HG02938 (cell line): ENCODE data around the gene ENDOD1.
A peak's percentile ranks its signal among the peaks of the same experiment; 100 is the strongest.
"Not testable (repeated sequence)": the region's sequence is repeated elsewhere in the genome, so short reads cannot be mapped to it uniquely, and the experiment has no call there.

ENCODE experiments used
- ATAC-seq: cut with Tn5 transposase; IDR thresholded peaks from one replicate; pipeline ENCODE4 v1.9.1; 2021; ENCODE audit warnings: mild to moderate bottlenecking, moderate library complexity; ENCODE audit not compliant: unreplicated experiment

Gene ENDOD1, protein sequence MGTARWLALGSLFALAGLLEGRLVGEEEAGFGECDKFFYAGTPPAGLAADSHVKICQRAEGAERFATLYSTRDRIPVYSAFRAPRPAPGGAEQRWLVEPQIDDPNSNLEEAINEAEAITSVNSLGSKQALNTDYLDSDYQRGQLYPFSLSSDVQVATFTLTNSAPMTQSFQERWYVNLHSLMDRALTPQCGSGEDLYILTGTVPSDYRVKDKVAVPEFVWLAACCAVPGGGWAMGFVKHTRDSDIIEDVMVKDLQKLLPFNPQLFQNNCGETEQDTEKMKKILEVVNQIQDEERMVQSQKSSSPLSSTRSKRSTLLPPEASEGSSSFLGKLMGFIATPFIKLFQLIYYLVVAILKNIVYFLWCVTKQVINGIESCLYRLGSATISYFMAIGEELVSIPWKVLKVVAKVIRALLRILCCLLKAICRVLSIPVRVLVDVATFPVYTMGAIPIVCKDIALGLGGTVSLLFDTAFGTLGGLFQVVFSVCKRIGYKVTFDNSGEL

DNA sequence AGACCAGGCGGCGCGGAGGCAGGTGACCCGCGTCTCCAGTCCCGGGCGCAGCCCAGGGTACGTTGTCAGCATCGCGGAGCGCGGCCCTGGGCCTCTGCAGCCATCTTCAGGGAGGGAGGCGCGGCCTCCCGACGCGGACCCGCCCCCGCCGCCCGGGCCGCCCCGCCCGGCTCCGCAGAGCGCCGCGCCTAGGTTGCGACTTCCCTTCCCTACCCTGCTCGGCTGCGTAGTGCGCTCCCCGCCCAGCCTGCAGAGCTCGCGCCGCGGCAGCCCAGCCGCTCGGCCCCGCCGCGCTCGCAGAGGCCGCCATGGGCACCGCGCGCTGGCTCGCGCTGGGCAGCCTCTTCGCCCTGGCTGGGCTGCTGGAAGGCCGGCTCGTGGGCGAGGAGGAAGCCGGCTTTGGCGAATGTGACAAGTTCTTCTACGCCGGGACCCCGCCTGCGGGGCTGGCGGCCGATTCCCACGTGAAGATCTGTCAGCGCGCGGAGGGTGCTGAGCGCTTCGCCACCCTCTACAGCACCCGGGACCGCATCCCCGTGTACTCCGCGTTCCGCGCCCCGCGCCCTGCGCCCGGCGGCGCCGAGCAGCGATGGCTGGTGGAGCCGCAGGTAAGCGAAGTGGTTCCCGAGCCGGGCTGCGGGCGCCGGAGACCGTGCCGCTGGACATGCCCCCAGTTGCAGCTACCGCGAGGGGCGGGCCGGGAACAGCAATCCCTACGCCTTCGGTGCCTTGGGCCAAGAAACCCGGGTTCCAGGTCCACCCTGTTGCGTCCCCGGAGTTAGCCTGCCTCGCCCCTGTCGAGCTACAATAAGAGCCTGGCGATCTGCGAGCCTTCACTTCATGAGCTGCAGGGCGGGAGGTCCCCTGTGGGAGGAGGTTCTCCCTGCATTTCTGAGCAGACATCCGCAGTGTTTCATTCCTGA is at the start of gene ENDOD1:
ENDOD1 (plus strand) TSS at position 227 of the 923 bp plus-strand sequence; CDS start at position 309, 82 bp downstream.
- ATAC-seq: peak; percentile 84

DNA sequence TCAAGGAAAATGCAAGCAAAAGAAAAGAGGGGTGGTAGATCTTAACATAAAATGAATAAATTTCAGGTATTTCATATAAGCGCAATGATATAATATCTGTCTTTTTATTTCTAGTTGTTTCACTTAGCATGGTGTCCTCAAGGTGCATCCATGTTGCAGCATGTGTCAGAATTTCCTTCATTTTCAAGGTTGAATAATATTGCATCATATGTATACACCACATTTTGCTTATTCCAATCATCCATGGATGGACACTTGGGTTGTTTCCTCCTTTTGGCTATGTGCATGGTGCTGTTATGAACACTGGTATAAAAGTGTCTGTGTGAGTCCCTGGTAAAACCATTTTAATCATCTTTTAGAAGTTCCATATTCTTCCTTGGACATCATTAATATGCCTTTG is 47.4 kb upstream of the ENDOD1 start:
- ATAC-seq: no peak

DNA sequence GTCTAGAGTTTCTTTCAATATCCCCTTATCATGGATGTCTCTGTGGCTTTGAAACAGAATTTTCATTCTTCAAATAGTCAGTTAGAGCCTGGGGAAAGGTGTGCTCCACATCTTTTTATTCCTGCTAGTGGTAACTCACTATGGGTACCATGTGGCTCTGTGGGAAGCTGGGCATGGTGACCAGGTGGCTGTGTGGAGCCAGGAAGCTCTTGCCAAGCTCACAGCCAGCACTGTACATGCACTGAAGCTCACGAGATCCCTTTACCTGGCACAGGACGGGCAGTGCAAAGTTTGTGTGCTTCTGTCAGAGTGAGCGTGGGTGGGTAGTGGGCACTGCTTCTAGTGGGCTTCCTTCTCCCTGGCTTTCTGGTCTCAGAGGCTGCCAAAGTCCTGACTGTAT is 46.7 kb upstream of the ENDOD1 start:
- no peak for ATAC-seq

- no peak for ATAC-seq
Observed at GRCh38 chr11:95044010-95044409, 45.6 kb upstream of the ENDOD1 start.

- no peak for ATAC-seq
Observed at GRCh38 chr11:95045812-95046211, 43.8 kb upstream of the ENDOD1 start.

DNA sequence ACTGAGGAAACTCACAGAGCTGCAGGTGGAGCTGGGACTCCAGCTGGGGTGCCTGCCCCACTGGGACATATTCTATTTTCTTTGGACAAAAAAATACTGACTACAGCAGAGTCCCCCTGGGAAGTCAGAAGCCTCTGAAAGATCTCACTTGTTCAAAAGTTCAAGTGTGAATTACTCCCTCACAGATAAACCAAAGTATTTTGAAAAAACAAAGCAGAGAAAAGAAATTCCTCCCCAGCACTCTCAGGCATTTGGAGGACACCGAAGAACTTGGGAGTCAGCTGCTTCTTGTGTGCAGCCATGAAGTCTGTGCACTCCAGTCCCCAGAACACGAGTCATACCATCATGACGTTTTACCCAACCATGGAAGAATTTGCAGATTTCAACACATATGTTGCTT is 40.5 kb upstream of the ENDOD1 start, which contains the start of gene KDM4F:
KDM4F (plus strand) TSS at position 301 of the 400 bp plus-strand sequence.
- ATAC-seq: not testable (repeated sequence)

DNA sequence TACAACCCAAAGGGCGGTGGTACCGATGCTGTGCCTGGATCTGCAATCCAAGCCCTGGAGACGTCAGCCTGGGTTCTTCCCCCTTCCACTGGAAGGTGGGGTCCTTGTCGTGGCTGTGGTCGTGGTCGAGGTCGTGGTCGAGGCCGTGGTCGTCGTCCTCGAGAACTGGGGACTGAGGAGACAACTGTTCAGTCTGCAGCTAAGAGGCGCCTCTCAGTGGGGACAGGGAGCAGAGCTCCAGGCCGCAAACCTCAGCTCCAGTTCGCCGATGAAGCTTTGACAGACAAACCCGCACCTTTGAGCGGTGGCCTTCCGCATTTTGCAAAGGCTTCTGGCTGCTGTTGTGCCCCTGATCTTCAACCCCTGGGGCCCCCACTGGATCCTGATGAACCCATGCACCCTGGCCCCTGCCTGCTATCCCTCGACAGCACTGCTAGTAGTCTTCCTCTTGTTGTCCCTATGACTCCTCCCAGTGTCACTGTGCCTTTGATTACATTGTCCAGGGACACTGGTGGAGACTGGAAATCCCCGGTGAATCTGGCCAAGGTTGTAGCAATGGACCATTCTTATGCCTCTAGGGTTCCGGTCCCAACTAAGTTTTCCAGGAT is 38.9 kb upstream of the ENDOD1 start:
- ATAC-seq: no peak

DNA sequence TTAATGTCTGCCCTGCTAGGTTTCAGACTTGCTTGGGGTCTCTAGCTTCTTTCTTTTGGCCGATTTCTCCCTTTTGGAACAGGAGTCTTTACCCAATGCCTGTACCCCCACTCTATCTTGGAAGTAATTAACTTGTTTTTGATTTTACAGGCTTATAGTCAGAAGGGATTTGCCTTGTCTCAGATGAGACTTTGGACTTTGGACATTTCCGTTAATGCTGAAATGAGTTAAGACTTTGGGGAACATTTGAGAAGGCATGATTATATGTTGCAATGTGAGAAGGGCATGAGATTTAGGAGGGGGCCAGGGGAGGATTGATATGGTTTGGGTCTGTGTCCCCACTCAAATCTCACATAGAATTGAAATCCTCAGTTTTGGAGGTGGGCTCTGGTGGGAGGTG is 35.3 kb upstream of the ENDOD1 start:
- ATAC-seq: no peak

DNA sequence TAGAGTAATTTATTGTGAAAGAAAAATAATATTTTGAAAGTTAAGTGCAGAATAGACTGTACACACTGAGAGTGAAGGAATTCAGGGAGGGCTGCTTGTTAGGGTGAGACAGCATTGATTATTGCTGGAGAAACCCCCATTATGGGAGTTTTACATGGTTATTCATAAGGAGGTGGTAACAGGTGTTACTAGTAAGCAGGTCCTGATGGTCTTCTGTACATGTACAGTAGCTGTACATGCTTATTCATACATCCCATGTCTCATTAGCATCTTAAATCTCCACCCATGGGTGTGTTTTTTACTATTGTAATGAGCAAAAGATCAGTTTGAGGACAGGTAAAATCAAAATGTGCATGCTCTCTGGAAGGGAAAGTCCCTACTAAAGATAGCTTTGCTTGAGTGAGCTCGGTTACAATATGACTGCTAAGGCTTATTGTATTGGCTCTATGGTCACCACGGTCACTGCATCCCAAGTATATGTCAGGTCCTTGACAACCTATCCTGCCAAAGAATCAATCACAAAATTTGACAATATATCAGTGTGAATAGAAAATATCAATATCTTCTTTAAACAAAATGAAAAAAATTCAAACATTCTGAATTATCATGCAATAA is 34.3 kb upstream of the ENDOD1 start:
- peak; percentile 97 for ATAC-seq

GRCh38 chr11:95057959-95058358 is 31.7 kb upstream of the ENDOD1 start:
- ATAC-seq: no peak

DNA sequence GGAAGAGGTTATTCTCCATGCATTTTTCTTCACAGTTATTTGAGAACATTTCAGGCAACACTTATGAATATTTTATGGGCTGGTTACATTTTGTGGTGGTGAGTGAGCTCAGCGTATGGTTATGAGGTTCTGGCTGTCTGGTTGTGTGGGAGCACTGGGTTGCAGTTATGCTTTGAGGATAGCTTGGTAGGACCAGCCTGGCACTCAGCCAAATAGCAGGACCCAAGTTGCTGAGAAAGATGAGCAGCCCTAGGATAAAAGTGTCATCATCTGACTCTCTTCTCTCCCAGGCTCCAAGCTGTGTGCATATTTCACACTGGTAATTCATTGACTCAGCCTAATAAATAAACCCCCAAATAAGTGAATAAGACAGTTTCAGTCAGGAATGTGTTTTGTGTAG is 31.0 kb upstream of the ENDOD1 start:
- ATAC-seq: no peak

DNA sequence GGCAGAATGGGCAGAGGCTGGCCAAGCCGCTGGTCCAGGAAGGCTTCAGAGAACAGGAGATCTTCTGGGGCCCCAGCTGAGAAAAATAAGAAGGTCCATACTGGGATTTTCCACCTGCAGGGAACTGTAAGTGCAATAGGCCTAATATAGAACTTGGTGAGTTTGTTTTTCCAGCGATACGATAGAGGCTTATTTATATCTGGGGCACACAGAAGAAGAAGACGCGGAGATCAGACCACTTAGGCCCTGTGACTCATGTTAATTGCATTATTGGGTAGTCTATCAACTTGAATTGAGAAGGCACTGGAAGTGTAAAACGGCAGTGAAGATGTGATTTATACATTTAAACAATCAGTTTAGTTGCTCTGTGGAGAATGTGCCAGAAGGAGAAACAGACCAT is 30.6 kb upstream of the ENDOD1 start:
- no peak for ATAC-seq

- no peak for ATAC-seq
Observed at GRCh38 chr11:95065336-95065735, 24.3 kb upstream of the ENDOD1 start.

- peak; percentile 39 for ATAC-seq
Observed at GRCh38 chr11:95066716-95067038, 23.0 kb upstream of the ENDOD1 start, which contains the start of gene SRSF8. Gene SRSF8 (plus strand): TSS chr11:95066919. CDS start chr11:95067227, 308 bp downstream.

DNA sequence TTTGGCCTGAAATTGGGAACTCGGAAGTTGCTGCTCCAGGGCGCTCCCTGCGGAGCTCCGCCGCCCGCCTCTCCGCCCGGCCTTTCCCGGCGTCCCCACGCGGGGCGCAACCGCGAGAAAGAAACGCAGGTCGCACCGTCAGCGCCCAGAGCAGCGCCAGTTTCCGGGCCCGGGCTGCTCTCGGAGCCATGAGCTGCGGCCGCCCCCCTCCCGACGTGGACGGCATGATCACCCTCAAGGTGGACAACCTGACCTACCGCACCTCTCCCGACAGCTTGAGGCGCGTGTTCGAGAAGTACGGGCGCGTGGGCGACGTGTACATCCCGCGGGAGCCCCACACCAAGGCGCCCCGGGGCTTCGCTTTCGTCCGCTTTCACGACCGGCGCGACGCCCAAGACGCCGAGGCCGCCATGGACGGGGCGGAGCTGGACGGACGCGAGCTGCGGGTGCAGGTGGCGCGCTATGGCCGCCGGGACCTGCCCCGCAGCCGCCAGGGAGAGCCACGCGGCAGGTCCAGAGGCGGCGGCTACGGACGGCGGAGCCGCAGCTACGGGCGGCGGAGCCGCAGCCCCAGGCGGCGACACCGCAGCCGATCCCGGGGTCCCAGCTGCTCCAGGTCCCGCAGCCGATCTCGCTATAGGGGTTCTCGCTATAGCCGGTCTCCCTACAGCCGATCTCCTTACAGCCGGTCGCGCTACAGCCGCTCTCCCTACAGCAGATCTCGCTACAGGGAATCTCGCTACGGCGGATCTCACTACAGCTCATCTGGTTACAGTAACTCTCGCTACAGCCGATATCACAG is 22.4 kb upstream of the ENDOD1 start:
- ATAC-seq: peak; percentile 56

DNA sequence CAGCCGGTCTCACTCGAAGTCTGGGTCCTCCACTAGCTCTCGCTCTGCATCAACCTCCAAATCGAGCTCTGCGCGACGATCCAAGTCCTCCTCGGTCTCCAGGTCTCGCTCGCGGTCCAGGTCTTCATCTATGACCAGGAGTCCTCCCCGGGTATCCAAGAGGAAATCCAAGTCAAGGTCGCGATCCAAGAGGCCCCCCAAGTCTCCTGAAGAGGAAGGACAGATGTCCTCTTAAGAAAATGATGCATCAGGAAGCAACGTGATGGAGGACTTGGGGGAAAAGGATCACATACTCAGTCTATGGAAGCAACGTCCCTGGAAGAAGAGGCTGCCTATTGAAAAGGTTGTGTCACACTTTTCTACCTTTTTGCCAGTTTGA is 21.8 kb upstream of the ENDOD1 start:
- no peak for ATAC-seq

DNA sequence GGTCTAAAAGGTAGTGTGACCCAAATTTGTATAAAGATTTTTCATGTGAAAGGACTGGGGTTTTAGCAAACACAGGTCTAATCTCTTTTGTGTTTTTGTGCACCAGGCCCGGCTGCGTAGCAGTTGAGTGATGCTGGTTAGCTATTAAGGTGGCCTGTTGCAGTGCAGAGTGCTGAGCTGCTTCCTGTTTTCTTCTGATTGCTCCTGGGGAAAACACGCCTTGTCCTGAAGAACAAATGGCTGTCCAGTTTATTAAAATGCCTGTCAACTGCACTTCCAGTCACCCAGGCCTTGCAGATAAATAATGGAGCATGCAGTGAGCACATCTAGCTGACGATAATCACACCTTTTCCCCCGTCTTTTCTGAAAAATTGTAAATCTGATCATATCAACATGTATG is 21.1 kb upstream of the ENDOD1 start:
- ATAC-seq: peak; percentile 66

GRCh38 chr11:95070471-95070870 is 19.2 kb upstream of the ENDOD1 start:
- ATAC-seq: no peak

GRCh38 chr11:95072948-95073347 is 16.7 kb upstream of the ENDOD1 start:
- ATAC-seq: no peak
